Measurements from ENCODE around the gene OR2T1.
"Not testable (repeated sequence)": the region's sequence is repeated elsewhere in the genome, so short reads cannot be mapped to it uniquely, and the experiment has no call there.

- not testable (repeated sequence) for TF ChIP-seq TAF1 (IDR thresholded peaks at IDR 0.05; ENCODE audit: borderline replicate concordance, low read depth, low read length); POLR2A (IDR thresholded peaks at IDR 0.05; ENCODE audit: low read depth, low read length); POLR2AphosphoS5 (IDR thresholded peaks at IDR 0.05; ENCODE audit: low read depth, low read length)
Measured at GRCh38 chr1:248453619-248454018, 50.8 kb downstream of the OR2T1 start.

Data from GM12892 (cell line).